Testis (tissue), 2 donors: ENCODE data around the gene DYRK1B.

Experiments
- POLR2A ChIP-seq: fragments of 450-650 bp; IDR thresholded peaks from one replicate; pipeline ENCODE4 v1.6.1; 2017; ENCODE audit warnings: antibody characterized with exemption, mild to moderate bottlenecking, moderate library complexity
- TF ChIP-seq, protein P1 (sequence below), 3 experiments: fragments of 450-650 bp in 2 of 3; fragments of 200-600 bp in 1 of 3; sonication (generic) in 1 of 3; IDR thresholded peaks; one replicate each; pipeline ENCODE4 v1.5.1; 2016 to 2019; ENCODE audit warnings: antibody characterized with exemption in 3 of 3, mild to moderate bottlenecking in 2 of 3, moderate library complexity in 1 of 3

DNA sequence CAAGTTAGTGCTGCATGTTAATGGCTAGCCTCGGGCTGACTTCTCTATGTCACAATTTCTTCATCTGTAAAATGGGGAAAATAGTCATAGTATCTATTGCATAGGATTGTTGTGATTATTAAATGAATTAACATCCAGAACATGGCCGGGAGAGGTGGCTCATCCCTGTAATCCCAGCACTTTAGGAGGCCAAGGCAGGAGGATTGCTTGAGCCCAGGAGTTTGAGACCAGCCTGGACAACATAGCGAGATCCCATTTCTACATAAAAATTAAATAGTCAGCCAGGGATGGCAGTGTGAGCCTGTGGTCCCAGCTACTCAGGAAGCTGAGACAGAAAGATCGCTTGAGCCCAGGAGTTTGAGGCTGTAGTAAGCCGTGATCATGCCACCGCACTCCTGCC is 34.0 kb upstream of the DYRK1B start:
- TF ChIP-seq, protein P1, sequence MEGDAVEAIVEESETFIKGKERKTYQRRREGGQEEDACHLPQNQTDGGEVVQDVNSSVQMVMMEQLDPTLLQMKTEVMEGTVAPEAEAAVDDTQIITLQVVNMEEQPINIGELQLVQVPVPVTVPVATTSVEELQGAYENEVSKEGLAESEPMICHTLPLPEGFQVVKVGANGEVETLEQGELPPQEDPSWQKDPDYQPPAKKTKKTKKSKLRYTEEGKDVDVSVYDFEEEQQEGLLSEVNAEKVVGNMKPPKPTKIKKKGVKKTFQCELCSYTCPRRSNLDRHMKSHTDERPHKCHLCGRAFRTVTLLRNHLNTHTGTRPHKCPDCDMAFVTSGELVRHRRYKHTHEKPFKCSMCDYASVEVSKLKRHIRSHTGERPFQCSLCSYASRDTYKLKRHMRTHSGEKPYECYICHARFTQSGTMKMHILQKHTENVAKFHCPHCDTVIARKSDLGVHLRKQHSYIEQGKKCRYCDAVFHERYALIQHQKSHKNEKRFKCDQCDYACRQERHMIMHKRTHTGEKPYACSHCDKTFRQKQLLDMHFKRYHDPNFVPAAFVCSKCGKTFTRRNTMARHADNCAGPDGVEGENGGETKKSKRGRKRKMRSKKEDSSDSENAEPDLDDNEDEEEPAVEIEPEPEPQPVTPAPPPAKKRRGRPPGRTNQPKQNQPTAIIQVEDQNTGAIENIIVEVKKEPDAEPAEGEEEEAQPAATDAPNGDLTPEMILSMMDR (IDR thresholded peaks at IDR 0.05): no peak
- TF ChIP-seq POLR2A: no peak
